ENCODE measurements around the gene HSBP1L1. TPM values are rescaled to one million over a fixed set of nuclear protein-coding genes. Genes with fewer than 3 reads are reported as not detected.

Gene HSBP1L1
- total and polyA plus RNA-seq, 2 donors (not counting 3 experiments of a cell fraction or from before 2014, with no cell fraction given): 5.2 to 7.1 TPM

- dilution Hi-C loops (cut with MboI; ENCODE audit: extremely low pct_ligation_motif_present, low sequenced_read_pairs): no loop called here
- peaks cover 29% of the 10 kb centered on the region for H3K79me2 ChIP-seq (ENCODE audit: control insufficient read depth, insufficient read depth, low read length)
- CTCF ChIA-PET: no interaction called here
Measured at GRCh38 chr18:79935499-79935898, 28.9 kb upstream of the HSBP1L1 start.

More at GRCh38 chr18:79935499-79935898, 28.9 kb upstream of the HSBP1L1 start:
- Histone ChIP-seq H3K27ac (ENCODE audit: insufficient read depth, low read depth, low read length) (no peak overlapping the region), H3K9me1 (replicated peaks; ENCODE audit: control insufficient read depth, extremely low read depth, insufficient read depth, low read length) (no peaks in the 10 kb centered on the region), H3K9me3 (replicated peaks; ENCODE audit: control insufficient read depth, insufficient read depth, low read length) (peaks cover 2% of the 10 kb centered on the region), H2AFZ (ENCODE audit: low read depth, low read length) (no peak overlapping the region), H3K4me3 (replicated peaks in 1 of 3; ENCODE audit: insufficient read depth in 1 of 3, low read depth in 1 of 3, low read length in 3 of 3) (no peak overlapping the region), H3K36me3 (ENCODE audit: control insufficient read depth in 2 of 2, extremely low read depth in 1 of 2, insufficient read depth in 2 of 2, low read length in 2 of 2) (peaks cover 0 to 11% of the 10 kb centered on the region in 2 experiments), H3K27me3 (ENCODE audit: control insufficient read depth in 2 of 2, insufficient read depth in 2 of 2, low read length in 2 of 2) (no peaks in the 10 kb centered on the region), H4K20me1 (replicated peaks; ENCODE audit: control insufficient read depth, extremely low read depth, insufficient read depth, low read length) (no peaks in the 10 kb centered on the region), H3K4me2 (ENCODE audit: insufficient read depth, low read length) (no peak overlapping the region), H3K4me1 (ENCODE audit: control insufficient read depth, extremely low read depth, insufficient read depth, low read length) (no peaks in the 10 kb centered on the region), H3K9ac (replicated peaks; ENCODE audit: extremely low read depth, insufficient read depth, low read length) (no peak overlapping the region)
- intact Hi-C loops (cut with micrococcal nuclease): no loop called here
- FAIRE-seq: no peak
- POLR2A ChIA-PET: no interaction called here
- BruUV-seq (replicated peaks): no TSS peak
- no peak for TF ChIP-seq MAX (IDR thresholded peaks at IDR 0.05; ENCODE audit: insufficient read depth, insufficient read length)
- TF ChIP-seq FOS (IDR thresholded peaks at IDR 0.05; ENCODE audit: borderline replicate concordance, insufficient read depth, low read length): no peak
- no peak for TF ChIP-seq MYC (IDR thresholded peaks at IDR 0.05; ENCODE audit: low read depth, low read length)
- no peak for TF ChIP-seq GATA2 (IDR thresholded peaks at IDR 0.05; ENCODE audit: insufficient read depth, insufficient read length, low read depth, low read length)
- TF ChIP-seq JUN (IDR thresholded peaks at IDR 0.05; ENCODE audit: borderline replicate concordance, insufficient read depth, insufficient read length, low read depth): no peak
- TF ChIP-seq POLR2AphosphoS5 (IDR thresholded peaks at IDR 0.05; ENCODE audit: insufficient read depth, low read depth, low read length): no peak
- no peak for TF ChIP-seq EZH2 (IDR thresholded peaks at IDR 0.05; ENCODE audit: borderline replicate concordance, low read depth, low read length, severe bottlenecking)
- no peak for TF ChIP-seq CTCF (IDR thresholded peaks at IDR 0.05; ENCODE audit: extremely low read depth in 1 of 2, insufficient read depth in 1 of 2, low read depth in 1 of 2, low read length in 2 of 2)
- no peak for TF ChIP-seq POLR2A (IDR thresholded peaks at IDR 0.05; ENCODE audit: low read depth, low read length)
- no peak for DNase-seq (ENCODE audit: low read depth, low spot score)
